Measurements from ENCODE around the gene TSC22D3. TPM values are rescaled to one million over a fixed set of nuclear protein-coding genes. Genes with fewer than 3 reads are reported as not detected.

Gene TSC22D3
- total RNA-seq, 2 donors from 2014 or later = 9.9 to 10.5 TPM

DNA sequence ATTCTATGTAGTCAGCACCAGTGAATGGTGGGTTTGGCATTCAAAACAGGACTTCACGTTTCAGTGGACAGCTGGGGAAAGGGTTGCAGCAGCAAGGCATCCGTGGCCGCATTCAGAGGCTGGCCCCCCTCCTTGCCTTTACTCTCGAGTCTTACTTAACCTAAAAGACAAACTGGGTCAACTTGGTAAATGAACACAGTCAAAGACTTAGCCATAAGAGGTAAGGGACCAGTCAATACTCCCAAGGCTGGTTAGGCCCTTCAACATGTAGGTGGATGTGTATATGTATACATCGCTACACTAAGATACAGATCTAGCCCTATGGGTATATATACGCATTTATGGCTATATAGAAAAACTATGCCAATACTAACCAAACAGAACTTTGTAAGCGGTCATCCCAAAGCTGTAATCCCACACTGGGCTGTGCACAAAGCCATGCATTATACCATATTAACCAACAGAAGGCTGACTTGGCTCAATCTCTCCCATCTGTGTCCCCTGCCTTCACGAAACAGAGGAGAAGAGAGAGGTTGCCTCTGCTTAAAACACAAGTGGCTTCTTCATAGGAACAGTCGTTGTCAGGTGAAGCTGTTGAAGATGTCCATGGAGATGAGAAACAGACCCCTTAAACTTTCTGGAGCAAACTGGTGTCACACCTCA, 61.9 kb downstream of the TSC22D3 start:
- Histone ChIP-seq H3K9ac (ENCODE audit: extremely low read depth, low read length, poor library complexity, severe bottlenecking) (no peak overlapping the region), H3K36me3 (ENCODE audit: control insufficient read depth, insufficient read depth, low read length) (no peaks in the 10 kb centered on the region)
- peak; percentile 33 for DNase-seq

DNA sequence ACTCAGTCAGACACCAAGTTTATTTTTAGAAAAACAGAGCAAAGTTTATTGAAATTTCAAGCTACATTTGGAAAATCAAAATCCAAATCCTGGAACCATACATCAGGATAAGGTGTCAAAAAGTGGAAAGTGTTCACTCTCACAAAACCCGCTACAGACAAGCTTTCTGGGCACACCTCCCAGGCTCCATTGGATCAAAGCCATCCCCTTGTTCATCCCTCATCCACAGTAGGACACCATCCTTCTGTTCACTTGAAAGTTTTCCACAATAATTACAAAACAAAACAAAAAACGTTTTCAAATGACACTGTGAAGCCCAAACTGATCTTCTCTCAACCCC, 62.4 kb downstream of the TSC22D3 start:
- no peak overlapping the region for H3K27ac Mint-ChIP-seq
- H3K4me3 ChIP-seq (ENCODE audit: low read length) = no peak overlapping the region
- no peaks in the 10 kb centered on the region for H3K9me3 ChIP-seq (ENCODE audit: control insufficient read depth, low read length)
- no peaks in the 10 kb centered on the region for H3K36me3 ChIP-seq (ENCODE audit: control insufficient read depth, insufficient read depth, low read length)
- H3K27me3 ChIP-seq (ENCODE audit: control insufficient read depth, insufficient read depth, low read length, poor library complexity, severe bottlenecking) = peaks cover 14% of the 10 kb centered on the region
- no peaks in the 10 kb centered on the region for H3K36me3 Mint-ChIP-seq (ENCODE audit: low read depth)
- no peaks in the 10 kb centered on the region for H3K4me1 ChIP-seq (ENCODE audit: control insufficient read depth, insufficient read depth, low read length)
- H3K4me1 Mint-ChIP-seq = peaks cover 17% of the 10 kb centered on the region
- no peak overlapping the region for H3K9ac ChIP-seq (ENCODE audit: extremely low read depth, low read length, poor library complexity, severe bottlenecking)
- no peaks in the 10 kb centered on the region for H3K9me3 Mint-ChIP-seq
- peaks cover 26% of the 10 kb centered on the region for H3K27me3 Mint-ChIP-seq (ENCODE audit: insufficient read depth)
- WGBS, 2 experiments (ENCODE audit: insufficient coverage in 1 of 2, insufficient read length in 1 of 2) = 92% methylated on average over 2 of the region's 2 CpGs; no CpG with 5 or more reads in 1 of the 2 experiments
- TF ChIP-seq, protein P1, sequence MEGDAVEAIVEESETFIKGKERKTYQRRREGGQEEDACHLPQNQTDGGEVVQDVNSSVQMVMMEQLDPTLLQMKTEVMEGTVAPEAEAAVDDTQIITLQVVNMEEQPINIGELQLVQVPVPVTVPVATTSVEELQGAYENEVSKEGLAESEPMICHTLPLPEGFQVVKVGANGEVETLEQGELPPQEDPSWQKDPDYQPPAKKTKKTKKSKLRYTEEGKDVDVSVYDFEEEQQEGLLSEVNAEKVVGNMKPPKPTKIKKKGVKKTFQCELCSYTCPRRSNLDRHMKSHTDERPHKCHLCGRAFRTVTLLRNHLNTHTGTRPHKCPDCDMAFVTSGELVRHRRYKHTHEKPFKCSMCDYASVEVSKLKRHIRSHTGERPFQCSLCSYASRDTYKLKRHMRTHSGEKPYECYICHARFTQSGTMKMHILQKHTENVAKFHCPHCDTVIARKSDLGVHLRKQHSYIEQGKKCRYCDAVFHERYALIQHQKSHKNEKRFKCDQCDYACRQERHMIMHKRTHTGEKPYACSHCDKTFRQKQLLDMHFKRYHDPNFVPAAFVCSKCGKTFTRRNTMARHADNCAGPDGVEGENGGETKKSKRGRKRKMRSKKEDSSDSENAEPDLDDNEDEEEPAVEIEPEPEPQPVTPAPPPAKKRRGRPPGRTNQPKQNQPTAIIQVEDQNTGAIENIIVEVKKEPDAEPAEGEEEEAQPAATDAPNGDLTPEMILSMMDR (conservative IDR thresholded peaks at IDR 0.05) = no peak
- H3K27ac ChIP-seq (ENCODE audit: low read depth, low read length) = no peak overlapping the region
- no peak overlapping the region for H3K4me3 Mint-ChIP-seq
- DNase-seq = no peak

More for the DNA sequence above, 61.9 kb downstream of the TSC22D3 start:
- H3K4me3 Mint-ChIP-seq = no peak overlapping the region
- no peaks in the 10 kb centered on the region for H3K9me3 Mint-ChIP-seq
- peaks cover 25% of the 10 kb centered on the region for H3K27me3 Mint-ChIP-seq (ENCODE audit: insufficient read depth)
- Histone ChIP-seq H3K9me3 (ENCODE audit: control insufficient read depth, low read length) (no peaks in the 10 kb centered on the region), H3K4me1 (ENCODE audit: control insufficient read depth, insufficient read depth, low read length) (no peaks in the 10 kb centered on the region), H3K27ac (ENCODE audit: low read depth, low read length) (no peak overlapping the region), H3K27me3 (ENCODE audit: control insufficient read depth, insufficient read depth, low read length, poor library complexity, severe bottlenecking) (peaks cover 14% of the 10 kb centered on the region), H3K4me3 (ENCODE audit: low read length) (no peak overlapping the region)
- no peaks in the 10 kb centered on the region for H3K36me3 Mint-ChIP-seq (ENCODE audit: low read depth)
- 89 to 100% methylated on average over 2 to 8 of the region's 9 CpGs for WGBS, 2 experiments (ENCODE audit: insufficient coverage in 1 of 2, insufficient read length in 1 of 2)
- no peak overlapping the region for H3K27ac Mint-ChIP-seq
- H3K4me1 Mint-ChIP-seq = peaks cover 22% of the 10 kb centered on the region
- TF ChIP-seq, protein P1 (conservative IDR thresholded peaks at IDR 0.05) = no peak

DNA sequence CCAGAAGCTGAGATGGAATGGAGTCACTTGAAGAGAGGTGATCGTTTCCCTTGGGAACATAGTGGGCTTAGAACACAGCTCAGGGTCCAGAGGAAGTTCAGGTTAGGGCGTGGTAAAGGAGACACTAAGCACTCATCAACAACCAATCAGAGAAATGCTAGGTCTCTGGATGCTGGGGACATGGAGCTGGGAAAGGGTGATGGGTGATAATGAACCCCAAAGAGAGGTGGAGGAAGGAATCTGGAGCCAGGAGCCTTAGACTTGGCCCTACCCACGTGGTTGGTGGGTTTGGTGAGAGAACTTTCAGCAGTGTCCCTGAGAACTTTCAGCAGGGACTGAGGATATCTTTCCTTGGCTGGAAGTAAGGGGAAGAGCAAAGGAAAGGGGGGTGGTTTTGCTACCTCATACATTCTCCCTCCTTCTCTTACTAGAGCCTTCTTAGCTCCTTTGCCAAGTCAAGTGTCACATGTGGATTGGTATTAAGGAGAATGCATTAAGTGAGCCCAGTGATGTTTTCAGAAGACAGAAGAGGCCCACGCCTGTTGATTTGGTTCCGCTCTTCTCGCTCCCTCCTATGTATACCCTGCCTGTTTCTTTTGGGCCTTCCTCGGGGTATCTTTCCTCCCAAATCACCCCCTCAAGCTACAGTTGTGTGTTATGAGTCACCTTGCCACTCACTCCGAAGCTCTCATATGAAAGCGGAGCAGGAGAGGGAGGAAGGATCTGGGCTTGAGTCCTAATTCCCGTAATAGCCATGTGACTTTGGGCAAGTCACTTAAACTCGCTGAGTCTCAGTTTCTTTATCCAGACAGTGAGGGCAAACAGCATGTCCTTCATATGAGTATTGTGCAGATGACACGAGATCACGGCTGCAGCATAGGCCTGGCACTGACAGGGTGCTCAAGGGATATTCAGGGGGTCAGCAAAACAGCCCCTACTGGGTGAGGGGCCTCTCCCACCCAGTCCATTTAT, 63.1 kb downstream of the TSC22D3 start:
- H3K4me1 ChIP-seq (ENCODE audit: control insufficient read depth, insufficient read depth, low read length) = no peaks in the 10 kb centered on the region
- H3K36me3 ChIP-seq (ENCODE audit: control insufficient read depth, insufficient read depth, low read length) = no peaks in the 10 kb centered on the region
- Mint-ChIP-seq H3K27me3 (ENCODE audit: insufficient read depth) (peaks cover 29% of the 10 kb centered on the region), H3K4me3 (no peak overlapping the region), H3K36me3 (ENCODE audit: low read depth) (no peaks in the 10 kb centered on the region), H3K27ac (no peak overlapping the region), H3K9me3 (peaks cover 2% of the 10 kb centered on the region), H3K4me1 (peaks cover 15% of the 10 kb centered on the region)
- H3K9ac ChIP-seq (ENCODE audit: extremely low read depth, low read length, poor library complexity, severe bottlenecking) = no peak overlapping the region
- peak; percentile 48 for DNase-seq
- H3K27ac ChIP-seq (ENCODE audit: low read depth, low read length) = no peak overlapping the region
- WGBS, 2 experiments (ENCODE audit: insufficient coverage in 1 of 2, insufficient read length in 1 of 2) = 95% methylated on average over 12 of the region's 13 CpGs; no CpG with 5 or more reads in 1 of the 2 experiments
- TF ChIP-seq, protein P1 (conservative IDR thresholded peaks at IDR 0.05) = no peak
- H3K4me3 ChIP-seq (ENCODE audit: low read length) = no peak overlapping the region
- peaks cover 13% of the 10 kb centered on the region for H3K27me3 ChIP-seq (ENCODE audit: control insufficient read depth, insufficient read depth, low read length, poor library complexity, severe bottlenecking)
- H3K9me3 ChIP-seq (ENCODE audit: control insufficient read depth, low read length) = no peaks in the 10 kb centered on the region

All from endodermal cell (in vitro differentiated cells).